ENCODE data around the gene PSMA4. TPM values are rescaled to one million over a fixed set of nuclear protein-coding genes. Genes with fewer than 3 reads are reported as not detected.

PSMA4 gene
- total RNA-seq = 100 to 1,000 TPM; 160 to 212 TPM

DNA sequence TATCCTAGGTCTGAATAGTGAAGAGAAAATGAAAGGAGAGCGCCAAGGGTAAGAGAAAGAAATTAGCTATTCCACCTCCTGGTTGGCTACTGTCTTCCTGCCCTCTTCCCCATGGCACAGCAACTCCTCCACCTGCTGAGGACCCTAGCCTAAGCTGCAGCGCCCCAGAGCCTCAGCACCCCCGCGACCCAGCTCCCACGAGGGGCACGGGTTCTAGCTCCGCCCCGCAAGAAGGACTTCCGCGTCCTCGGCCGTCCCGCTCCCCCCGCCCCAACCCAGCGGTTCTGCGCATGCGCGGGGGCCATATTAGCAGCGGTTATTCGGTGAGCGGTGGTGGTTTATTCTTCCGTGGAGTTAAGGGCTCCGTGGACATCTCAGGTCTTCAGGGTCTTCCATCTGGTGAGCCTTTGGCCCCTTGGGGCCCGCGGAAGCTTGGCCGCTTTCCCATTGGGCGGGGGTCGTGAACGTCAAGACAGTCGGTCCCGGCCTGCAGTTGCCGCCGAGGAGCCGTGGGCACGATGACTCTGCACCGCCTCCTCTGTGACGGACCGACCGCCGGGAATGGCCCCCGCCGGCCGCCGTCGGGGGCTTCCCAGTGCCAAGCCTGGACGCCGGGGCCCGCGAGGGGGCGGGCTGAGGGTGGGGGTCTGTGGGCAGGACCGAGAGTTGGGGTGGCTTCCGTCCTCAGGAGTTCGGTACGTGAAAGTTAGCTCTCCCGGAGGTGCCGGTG, at the start of gene PSMA4:
Gene PSMA4, plus strand, starts transcription at position 304 of the 730 bp plus-strand sequence. CDS start 1,484 bp downstream, outside the sequence.
- Histone ChIP-seq H3K27me3 (no peaks in the 10 kb centered on the region), H3K27ac (peak within 1 kb of the TSS; percentile 86), H3K9me3 (no peaks in the 10 kb centered on the region), H3K9ac (ENCODE audit: low read depth in 2 of 2, low read length in 2 of 2) (peak within 1 kb of the TSS; percentile 78 to 97), H3K36me3 (peaks cover 4% of the 10 kb centered on the region), H3K4me1 (no peaks in the 10 kb centered on the region), H3K4me3 (peak within 1 kb of the TSS; percentile 83)
- TF ChIP-seq, protein P1, sequence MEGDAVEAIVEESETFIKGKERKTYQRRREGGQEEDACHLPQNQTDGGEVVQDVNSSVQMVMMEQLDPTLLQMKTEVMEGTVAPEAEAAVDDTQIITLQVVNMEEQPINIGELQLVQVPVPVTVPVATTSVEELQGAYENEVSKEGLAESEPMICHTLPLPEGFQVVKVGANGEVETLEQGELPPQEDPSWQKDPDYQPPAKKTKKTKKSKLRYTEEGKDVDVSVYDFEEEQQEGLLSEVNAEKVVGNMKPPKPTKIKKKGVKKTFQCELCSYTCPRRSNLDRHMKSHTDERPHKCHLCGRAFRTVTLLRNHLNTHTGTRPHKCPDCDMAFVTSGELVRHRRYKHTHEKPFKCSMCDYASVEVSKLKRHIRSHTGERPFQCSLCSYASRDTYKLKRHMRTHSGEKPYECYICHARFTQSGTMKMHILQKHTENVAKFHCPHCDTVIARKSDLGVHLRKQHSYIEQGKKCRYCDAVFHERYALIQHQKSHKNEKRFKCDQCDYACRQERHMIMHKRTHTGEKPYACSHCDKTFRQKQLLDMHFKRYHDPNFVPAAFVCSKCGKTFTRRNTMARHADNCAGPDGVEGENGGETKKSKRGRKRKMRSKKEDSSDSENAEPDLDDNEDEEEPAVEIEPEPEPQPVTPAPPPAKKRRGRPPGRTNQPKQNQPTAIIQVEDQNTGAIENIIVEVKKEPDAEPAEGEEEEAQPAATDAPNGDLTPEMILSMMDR (IDR thresholded peaks at IDR 0.05) = no peak
- peak; percentile 95 for DNase-seq
- intact Hi-C loops (cut with DNase I) = no loop called here

DNA sequence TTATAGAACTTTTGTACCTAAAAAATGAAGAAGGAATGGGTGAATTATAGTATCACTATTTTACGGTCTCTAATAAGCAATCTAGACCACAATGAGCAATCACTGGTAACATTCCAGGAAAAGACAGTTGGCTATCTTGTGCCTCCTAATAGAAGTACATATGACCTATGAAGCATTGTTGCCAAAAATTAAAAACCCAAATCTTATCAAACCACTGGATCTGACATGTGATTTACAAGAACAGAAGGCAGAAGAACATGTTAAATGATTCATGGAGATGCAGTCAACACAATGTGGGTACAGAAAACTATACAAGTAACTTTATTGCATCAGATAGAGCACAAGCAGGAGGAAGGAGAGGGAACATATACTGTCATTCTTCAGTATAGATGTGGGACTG, 47.4 kb upstream of the PSMA4 start:
- Histone ChIP-seq H3K9ac (ENCODE audit: low read depth in 2 of 2, low read length in 2 of 2) (no peak overlapping the region), H3K4me3 (no peak overlapping the region), H3K27me3 (no peaks in the 10 kb centered on the region), H3K27ac (no peak overlapping the region), H3K9me3 (no peaks in the 10 kb centered on the region), H3K4me1 (no peaks in the 10 kb centered on the region), H3K36me3 (peaks cover 16% of the 10 kb centered on the region)
- intact Hi-C loops (cut with DNase I) = no loop called here
- no peak for DNase-seq
- TF ChIP-seq, protein P1 (IDR thresholded peaks at IDR 0.05) = no peak

DNA sequence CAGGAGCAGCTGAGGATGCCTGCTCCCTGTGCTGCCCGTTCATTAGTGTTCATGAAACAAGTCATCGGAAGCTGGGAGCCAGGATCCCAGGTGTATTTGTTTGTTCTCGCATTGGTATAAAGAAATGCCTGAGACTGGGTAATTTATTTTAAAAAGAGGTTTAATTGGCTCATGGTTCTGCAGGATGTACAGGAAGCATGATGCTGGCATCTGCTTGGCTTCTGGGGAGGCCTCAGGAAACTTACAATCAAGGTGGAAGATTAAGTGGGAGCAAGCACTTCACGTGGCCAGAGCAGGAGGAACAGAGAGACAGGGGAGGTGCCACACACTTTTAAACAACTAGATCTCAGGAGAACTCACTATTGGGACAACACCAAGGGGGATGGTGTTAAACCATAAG, 38.4 kb upstream of the PSMA4 start:
- H3K36me3 ChIP-seq = no peaks in the 10 kb centered on the region
- TF ChIP-seq, protein P1 (IDR thresholded peaks at IDR 0.05) = no peak
- no peak overlapping the region for H3K4me3 ChIP-seq
- no peak for DNase-seq
- H3K9me3 ChIP-seq = no peaks in the 10 kb centered on the region
- no peak overlapping the region for H3K27ac ChIP-seq
- H3K9ac ChIP-seq (ENCODE audit: low read depth in 2 of 2, low read length in 2 of 2) = no peak overlapping the region
- no peaks in the 10 kb centered on the region for H3K4me1 ChIP-seq
- intact Hi-C loops (cut with DNase I) = no loop called here
- no peaks in the 10 kb centered on the region for H3K27me3 ChIP-seq

DNA sequence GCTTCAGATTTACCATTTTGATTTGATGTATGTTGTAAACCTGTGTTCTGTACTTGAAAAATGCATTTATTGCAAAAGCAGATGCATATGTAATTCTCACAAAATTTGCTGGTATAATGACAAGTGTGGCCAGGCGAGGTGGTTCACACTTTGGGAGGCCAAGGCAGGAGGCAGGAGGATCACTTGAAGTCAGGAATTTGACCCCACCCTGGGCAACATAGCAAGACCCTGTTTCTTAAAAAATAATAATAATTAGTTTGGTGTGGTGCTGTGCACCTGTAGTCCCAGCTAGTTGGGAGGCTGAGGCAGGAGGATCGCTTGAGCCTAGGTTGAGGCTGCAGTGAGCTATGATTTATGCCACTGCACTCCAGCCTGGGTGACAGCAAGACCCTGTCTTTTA, 37.6 kb upstream of the PSMA4 start:
- Histone ChIP-seq H3K4me3 (no peak overlapping the region), H3K36me3 (no peaks in the 10 kb centered on the region), H3K9me3 (no peaks in the 10 kb centered on the region), H3K9ac (ENCODE audit: low read depth in 2 of 2, low read length in 2 of 2) (no peak overlapping the region), H3K27ac (no peak overlapping the region), H3K27me3 (no peaks in the 10 kb centered on the region), H3K4me1 (no peaks in the 10 kb centered on the region)
- TF ChIP-seq, protein P1 (IDR thresholded peaks at IDR 0.05) = no peak
- no peak for DNase-seq
- intact Hi-C loops (cut with DNase I) = no loop called here

DNA sequence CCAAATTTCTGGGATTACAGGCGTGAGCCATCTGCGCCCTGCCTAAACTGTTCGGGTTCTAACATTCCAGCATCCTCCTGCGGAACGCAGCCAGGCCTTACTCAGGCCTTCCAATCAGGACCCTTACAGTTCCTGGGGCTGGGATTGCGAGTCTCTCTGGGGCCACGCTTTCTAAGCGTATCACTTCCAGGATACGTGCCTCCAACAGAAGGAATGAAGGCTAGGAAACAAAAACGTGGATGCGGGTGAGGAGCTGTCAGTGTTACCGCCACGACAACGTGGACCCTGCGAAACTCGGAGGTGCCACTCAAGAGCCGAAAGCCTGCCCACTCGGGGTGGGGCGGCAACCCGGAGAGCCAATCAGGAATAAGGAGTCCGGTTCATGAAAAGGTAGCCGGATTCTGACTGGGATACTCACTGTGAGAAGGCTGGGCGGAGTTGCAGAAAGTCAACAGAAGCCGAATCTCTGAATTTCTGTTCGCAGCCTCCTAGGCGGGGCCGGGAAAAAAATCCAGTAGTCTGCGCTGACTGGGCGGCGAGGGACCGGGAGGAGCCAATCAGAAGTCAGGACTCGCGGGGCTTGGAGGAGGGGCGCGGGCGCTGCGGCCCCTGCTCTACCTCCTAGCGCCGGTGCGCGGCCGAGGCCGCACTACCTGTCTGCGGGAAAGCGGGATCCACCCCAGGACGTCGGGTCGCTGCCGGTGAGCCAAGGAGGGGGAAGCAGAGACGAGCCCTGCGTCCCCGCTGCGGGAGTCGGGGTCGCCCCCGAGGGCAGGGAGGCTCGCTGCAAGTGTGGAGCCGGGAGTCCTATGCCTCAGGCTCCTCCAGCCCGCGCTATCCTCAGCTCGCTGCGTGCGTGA, 33.0 kb upstream of the PSMA4 start, which contains the start of gene HYKK:
Gene HYKK, plus strand, starts transcription at position 607 of the 860 bp plus-strand sequence. CDS start 5,512 bp downstream, outside the sequence.
- H3K36me3 ChIP-seq = no peaks in the 10 kb centered on the region
- no peaks in the 10 kb centered on the region for H3K27me3 ChIP-seq
- no peaks in the 10 kb centered on the region for H3K9me3 ChIP-seq
- no peaks in the 10 kb centered on the region for H3K4me1 ChIP-seq
- TF ChIP-seq, protein P1 (IDR thresholded peaks at IDR 0.05) = no peak
- no peak within 1 kb of the TSS for H3K27ac ChIP-seq
- peak within 1 kb of the TSS; percentile 97 for H3K4me3 ChIP-seq
- DNase-seq = peak; percentile 96
- intact Hi-C loops (cut with DNase I) = no loop called here
- H3K9ac ChIP-seq (ENCODE audit: low read depth in 2 of 2, low read length in 2 of 2) = peak within 1 kb of the TSS; percentile 81 to 85

Data from colonic mucosa (tissue), 4 donors.